K562 (cell line): Measurements from ENCODE around the gene STAG2. TPM values are rescaled to one million over a fixed set of nuclear protein-coding genes. Genes with fewer than 3 reads are reported as not detected.
A peak's percentile ranks its signal among the peaks of the same experiment; 100 is the strongest.

ENCODE experiments used
- BRD9 ChIP-seq: fragments of 450-650 bp; IDR thresholded peaks from 2 replicates; pipeline ENCODE4 v1.6.1; 2018; ENCODE audit warnings: low read depth; ENCODE audit not compliant: partially characterized antibody
- CBFA2T2 ChIP-seq: fragments of 450-650 bp; conservative IDR thresholded peaks from 2 replicates; pipeline ENCODE4 v1.6.1; 2017; ENCODE audit warnings: mild to moderate bottlenecking
- CBFB ChIP-seq: sonication (generic); formaldehyde crosslinking; IDR thresholded peaks from 2 replicates; pipeline ENCODE4 v1.4.0; 2020; ENCODE audit warnings: mild to moderate bottlenecking, missing genetic modification reagents
- GTF2B ChIP-seq: IDR thresholded peaks from 2 replicates; pipeline ENCODE4 v1.6.1; 2011; ENCODE audit not compliant: insufficient read length; ENCODE audit errors: extremely low read depth
- HDGF ChIP-seq: fragments of 450-650 bp; IDR thresholded peaks from 2 replicates; pipeline ENCODE4 v1.6.1; 2016
- LEF1 ChIP-seq: fragments of 450-650 bp; IDR thresholded peaks from 2 replicates; pipeline ENCODE4 v1.6.1; 2016; ENCODE audit warnings: mild to moderate bottlenecking
- MYBL2 ChIP-seq, 2 experiments: fragments of 450-650 bp in 1 of 2; sonication (generic) in 1 of 2; formaldehyde crosslinking in 1 of 2; IDR thresholded peaks; 2 replicates each; pipeline versions ENCODE4 v1.6.1 to v1.8.1; 2017 to 2022; ENCODE audit warnings: borderline replicate concordance in 1 of 2, inconsistent platforms in 1 of 2, low read depth in 1 of 2, mild to moderate bottlenecking in 1 of 2, missing genetic modification reagents in 1 of 2, moderate library complexity in 1 of 2
- NBN ChIP-seq: fragments of 450-650 bp; IDR thresholded peaks from 2 replicates; pipeline ENCODE4 v1.6.1; 2016; ENCODE audit warnings: low read depth, mild to moderate bottlenecking
- POLR2AphosphoS5 ChIP-seq: IDR thresholded peaks from 2 replicates; pipeline ENCODE4 v1.6.1; 2011; ENCODE audit warnings: mild to moderate bottlenecking, low read depth, low read length, moderate library complexity; ENCODE audit not compliant: control insufficient read depth, insufficient read depth
- RBM25 ChIP-seq: fragments of 200-400 bp; formaldehyde crosslinking; IDR thresholded peaks from 2 replicates; pipeline ENCODE4 v1.6.1; 2018; ENCODE audit warnings: low read length, low read depth, moderate library complexity; ENCODE audit not compliant: severe bottlenecking
- SAP30 ChIP-seq: fragments of 200-600 bp; sonication (generic); IDR thresholded peaks from 2 replicates; pipeline ENCODE4 v1.6.1; 2012; ENCODE audit warnings: borderline replicate concordance, low read depth, mild to moderate bottlenecking, moderate library complexity, low read length, control low read depth, inconsistent platforms; ENCODE audit not compliant: insufficient read depth, poor library complexity, severe bottlenecking
- SMAD4 ChIP-seq: fragments of 250-450 bp; sonication (Bioruptor Pico); conservative IDR thresholded peaks from 2 replicates; pipeline ENCODE4 v1.8.0; 2021; ENCODE audit warnings: inconsistent platforms, mild to moderate bottlenecking, moderate library complexity
- SP1 ChIP-seq: sonication (generic); formaldehyde crosslinking; IDR thresholded peaks from 2 replicates; pipeline ENCODE4 v1.8.1; 2022; ENCODE audit warnings: mild to moderate bottlenecking, missing genetic modification reagents
- SUPT5H ChIP-seq: fragments of 450-650 bp; IDR thresholded peaks from 2 replicates; pipeline ENCODE4 v1.6.1; 2016
- TBP ChIP-seq: optimal IDR thresholded peaks from 2 replicates; pipeline ENCODE3; 2011; ENCODE audit warnings: low read depth, low read length, improper control_type of control experiment
- TOE1 ChIP-seq, 2 experiments: fragments of 450-650 bp in 1 of 2; sonication (generic) in 1 of 2; formaldehyde crosslinking in 1 of 2; IDR thresholded peaks; 2 replicates each; pipeline versions ENCODE4 v1.7.1 to v1.8.0; 2016 to 2022; ENCODE audit warnings: borderline replicate concordance in 2 of 2, mild to moderate bottlenecking in 2 of 2, antibody characterized with exemption in 1 of 2, inconsistent platforms in 1 of 2, low read depth in 1 of 2, missing genetic modification reagents in 1 of 2, moderate library complexity in 1 of 2
- ZBTB7A ChIP-seq: IDR thresholded peaks from 2 replicates; pipeline ENCODE4 v1.6.1; 2011; ENCODE audit warnings: low read depth, mild to moderate bottlenecking, low read length, moderate library complexity, borderline replicate concordance; ENCODE audit not compliant: control insufficient read depth
- ZNF197 ChIP-seq: fragments of 200-800 bp; sonication (Bioruptor generic); IDR thresholded peaks from 2 replicates; pipeline ENCODE4 v1.6.1; 2016; ENCODE audit warnings: low read depth, missing genetic modification characterization, missing compliant biosample characterization
- ZNF384 ChIP-seq: IDR thresholded peaks from 2 replicates; pipeline ENCODE4 v1.6.1; 2012; ENCODE audit warnings: low read depth, low read length, improper control_type of control experiment
- ZNF644 ChIP-seq: fragments of 200-800 bp; sonication (Bioruptor generic); IDR thresholded peaks from 2 replicates; pipeline ENCODE4 v1.6.1; 2016; ENCODE audit warnings: low read depth, missing genetic modification characterization, missing compliant biosample characterization
- polyA plus RNA-seq, 8 experiments: library from polyadenylated mRNA; depleted of rRNA in 4 of 8; stranded (reverse) in 5 of 8; unstranded in 3 of 8; fragments of >200 nt; fragmentation: Nextera tagmentation in 2 of 8; fragmentation: Illumina TruSeq in 1 of 8; extraction: Ambion mirVana in 2 of 8; extraction: Trizol in 1 of 8; gene quantifications; 2 replicates each; pipeline versions ENCODE4 v1.2.1 to v1.2.3, GENCODE V29; 2011 to 2014; ENCODE audit warnings: inconsistent platforms in 1 of 8, missing spikeins in 1 of 8
- total RNA-seq, 7 experiments: library from RNA; depleted of rRNA in 6 of 7; stranded (reverse); fragments of >200 nt in 6 of 7; fragmentation: Illumina TruSeq in 2 of 7; extraction: Trizol in 2 of 7; gene quantifications; 2 replicates each; pipeline versions ENCODE4 v1.2.1 to v1.2.3, GENCODE V29; 2011 to 2021; ENCODE audit warnings: low replicate concordance in 1 of 7
- TF ChIP-seq, protein P1 (sequence below): sonication (generic); formaldehyde crosslinking; IDR thresholded peaks from 2 replicates; pipeline ENCODE4 v1.8.0; 2022; ENCODE audit warnings: missing genetic modification reagents, mild to moderate bottlenecking, moderate library complexity, borderline replicate concordance
- TF ChIP-seq, protein P2 (sequence below): fragments of 250-450 bp; sonication (Bioruptor Pico); IDR thresholded peaks from 2 replicates; pipeline ENCODE4 v1.8.0; 2021; ENCODE audit warnings: borderline replicate concordance, mild to moderate bottlenecking, moderate library complexity; ENCODE audit not compliant: poor library complexity, severe bottlenecking
- TF ChIP-seq, protein P3 (sequence below), 3 experiments: fragments of 200-800 bp in 1 of 3; sonication (Bioruptor generic) in 1 of 3; sonication (generic) in 1 of 3; formaldehyde crosslinking in 1 of 3; IDR thresholded peaks; 2 replicates each; pipeline versions ENCODE4 v1.6.1 to v1.8.0; 2016 to 2022; ENCODE audit warnings: mild to moderate bottlenecking in 2 of 3, missing compliant biosample characterization in 2 of 3, missing genetic modification characterization in 2 of 3, missing genetic modification reagents in 1 of 3

Gene STAG2
- total and polyA plus RNA-seq, 9 of the 15 experiments (the other 6 are each of a cell fraction or from before 2014, with no cell fraction given): 40.3 to 133 (median 90.1) TPM

GRCh38 chrX:123961268-123962005 is at the start of gene STAG2 (continued):
- TF ChIP-seq, protein P1, sequence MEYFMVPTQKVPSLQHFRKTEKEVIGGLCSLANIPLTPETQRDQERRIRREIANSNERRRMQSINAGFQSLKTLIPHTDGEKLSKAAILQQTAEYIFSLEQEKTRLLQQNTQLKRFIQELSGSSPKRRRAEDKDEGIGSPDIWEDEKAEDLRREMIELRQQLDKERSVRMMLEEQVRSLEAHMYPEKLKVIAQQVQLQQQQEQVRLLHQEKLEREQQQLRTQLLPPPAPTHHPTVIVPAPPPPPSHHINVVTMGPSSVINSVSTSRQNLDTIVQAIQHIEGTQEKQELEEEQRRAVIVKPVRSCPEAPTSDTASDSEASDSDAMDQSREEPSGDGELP: peak; percentile 72
- TF ChIP-seq CBFB (CRISPR knock-in tag): no peak
- TF ChIP-seq SMAD4 (CRISPR knock-in tag): 0 out of 2 replicates have a peak, but pooled peaks have one; percentile 42
- peak; percentile 90 for TF ChIP-seq TBP
- TF ChIP-seq RBM25: no peak
- no peak for TF ChIP-seq SAP30
- TF ChIP-seq CBFA2T2: no peak
- peak; percentile 44; the same call in 1 of the 2 replicates for TF ChIP-seq TOE1 (IDR thresholded peaks at IDR 0.05; ENCODE audit: borderline replicate concordance)
- TF ChIP-seq TOE1 (CRISPR knock-in tag; IDR thresholded peaks at IDR 0.05; ENCODE audit: borderline replicate concordance, low read depth): no peak
- peak; percentile 55 for TF ChIP-seq SUPT5H
- TF ChIP-seq, protein P2, sequence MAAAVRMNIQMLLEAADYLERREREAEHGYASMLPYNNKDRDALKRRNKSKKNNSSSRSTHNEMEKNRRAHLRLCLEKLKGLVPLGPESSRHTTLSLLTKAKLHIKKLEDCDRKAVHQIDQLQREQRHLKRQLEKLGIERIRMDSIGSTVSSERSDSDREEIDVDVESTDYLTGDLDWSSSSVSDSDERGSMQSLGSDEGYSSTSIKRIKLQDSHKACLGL (CRISPR knock-in tag): no peak
- no peak for TF ChIP-seq SP1 (CRISPR knock-in tag)
- TF ChIP-seq, protein P3, sequence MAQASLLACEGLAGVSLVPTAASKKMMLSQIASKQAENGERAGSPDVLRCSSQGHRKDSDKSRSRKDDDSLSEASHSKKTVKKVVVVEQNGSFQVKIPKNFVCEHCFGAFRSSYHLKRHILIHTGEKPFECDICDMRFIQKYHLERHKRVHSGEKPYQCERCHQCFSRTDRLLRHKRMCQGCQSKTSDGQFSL (CRISPR knock-in tag; IDR thresholded peaks at IDR 0.05): peak; percentile 90
- TF ChIP-seq, protein P3 (tag; IDR thresholded peaks at IDR 0.05): peak in 1 of 2 experiments; percentile 87; a peak in 2 of 4 replicates
- TF ChIP-seq LEF1: peak; percentile 27; the same call in 1 of the 2 replicates
- TF ChIP-seq GTF2B: peak; percentile 30
- peak; percentile 18 for TF ChIP-seq BRD9
- TF ChIP-seq HDGF: no peak
- peak; percentile 69 for TF ChIP-seq ZNF644
- TF ChIP-seq POLR2AphosphoS5: peak; percentile 56
- peak; percentile 68; the same call in 1 of the 2 replicates for TF ChIP-seq ZBTB7A
- TF ChIP-seq ZNF197 (CRISPR knock-in tag): 0 out of 2 replicates have a peak, but pooled peaks have one; percentile 28
- 0 out of 2 replicates have a peak, but pooled peaks have one; percentile 41 for TF ChIP-seq MYBL2 (IDR thresholded peaks at IDR 0.05; ENCODE audit: low read depth)
- TF ChIP-seq MYBL2 (CRISPR knock-in tag; IDR thresholded peaks at IDR 0.05; ENCODE audit: borderline replicate concordance): no peak
- TF ChIP-seq ZNF384: no peak
- TF ChIP-seq NBN: no peak
